Adrenal gland (tissue), 5 donors: ENCODE results near the gene FLT3LG.

Experiments used
- POLR2A ChIP-seq, 2 donors: fragments of 450-650 bp; IDR thresholded peaks; one replicate each; pipeline ENCODE4 v1.6.1; 2017; ENCODE audit warnings: antibody characterized with exemption in 2 of 2, mild to moderate bottlenecking in 2 of 2, moderate library complexity in 1 of 2
- TF ChIP-seq, protein P1 (sequence below), 6 experiments: fragments of 450-650 bp in 4 of 6; fragments of 200-600 bp in 2 of 6; sonication (generic) in 1 of 6; IDR thresholded peaks; 1 replicate in 5 of 6; 2 replicates in 1 of 6; pipeline versions ENCODE4 v1.5.1 to v1.8.0; 2016 to 2021; ENCODE audit warnings: antibody characterized with exemption in 6 of 6, mild to moderate bottlenecking in 2 of 6, moderate library complexity in 1 of 6
- donor health status: DM: no; HTN: no; CAD: no.

DNA sequence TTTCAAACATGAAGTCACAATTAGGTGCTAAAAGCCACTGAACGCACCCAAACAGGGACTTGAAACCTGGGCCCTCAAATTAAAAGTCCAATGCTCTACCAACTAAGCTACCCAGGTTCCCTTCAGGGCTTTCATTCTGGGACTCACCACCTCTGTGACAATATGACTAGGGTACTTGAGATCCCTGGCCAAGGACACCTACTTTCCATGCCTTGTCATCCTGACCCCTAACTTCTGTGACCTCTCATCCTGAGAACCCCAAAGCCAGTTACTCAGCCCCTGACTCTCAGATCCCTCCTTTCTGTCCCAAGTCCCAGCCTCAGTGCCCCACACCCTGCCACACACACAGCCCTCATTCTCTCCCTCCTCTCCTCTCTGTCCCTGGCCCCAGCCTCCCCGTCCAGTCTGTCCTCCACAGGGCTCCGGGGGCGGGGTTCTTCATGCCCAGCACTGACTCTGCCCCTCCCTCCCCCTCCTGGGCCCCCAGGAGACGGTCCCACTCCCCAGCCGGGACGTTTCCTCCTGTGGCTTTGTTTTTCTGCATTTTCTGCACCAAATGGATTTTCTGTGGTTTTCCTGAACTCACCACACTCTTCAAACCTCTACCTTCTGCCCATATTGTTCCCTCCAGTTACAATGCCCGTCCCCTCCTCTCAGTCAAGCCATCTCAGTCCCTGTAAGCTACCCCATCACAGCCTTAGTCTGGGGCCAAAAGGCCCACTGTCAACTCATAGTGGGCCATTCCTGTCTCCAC, 60.8 kb downstream of the FLT3LG start:
- TF ChIP-seq, protein P1, sequence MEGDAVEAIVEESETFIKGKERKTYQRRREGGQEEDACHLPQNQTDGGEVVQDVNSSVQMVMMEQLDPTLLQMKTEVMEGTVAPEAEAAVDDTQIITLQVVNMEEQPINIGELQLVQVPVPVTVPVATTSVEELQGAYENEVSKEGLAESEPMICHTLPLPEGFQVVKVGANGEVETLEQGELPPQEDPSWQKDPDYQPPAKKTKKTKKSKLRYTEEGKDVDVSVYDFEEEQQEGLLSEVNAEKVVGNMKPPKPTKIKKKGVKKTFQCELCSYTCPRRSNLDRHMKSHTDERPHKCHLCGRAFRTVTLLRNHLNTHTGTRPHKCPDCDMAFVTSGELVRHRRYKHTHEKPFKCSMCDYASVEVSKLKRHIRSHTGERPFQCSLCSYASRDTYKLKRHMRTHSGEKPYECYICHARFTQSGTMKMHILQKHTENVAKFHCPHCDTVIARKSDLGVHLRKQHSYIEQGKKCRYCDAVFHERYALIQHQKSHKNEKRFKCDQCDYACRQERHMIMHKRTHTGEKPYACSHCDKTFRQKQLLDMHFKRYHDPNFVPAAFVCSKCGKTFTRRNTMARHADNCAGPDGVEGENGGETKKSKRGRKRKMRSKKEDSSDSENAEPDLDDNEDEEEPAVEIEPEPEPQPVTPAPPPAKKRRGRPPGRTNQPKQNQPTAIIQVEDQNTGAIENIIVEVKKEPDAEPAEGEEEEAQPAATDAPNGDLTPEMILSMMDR (IDR thresholded peaks at IDR 0.05): no peak
- no peak for TF ChIP-seq POLR2A (IDR thresholded peaks at IDR 0.05)
